ENCODE data around the gene FHAD1. TPM values are rescaled to one million over a fixed set of nuclear protein-coding genes. Genes with fewer than 3 reads are reported as not detected.

FHAD1 gene
- total RNA-seq = 1.6 and 1.7 TPM in 2 replicates
- long read RNA-seq, partial matches to known transcripts = 0 of 2 reads
- long read RNA-seq, other reads (novel, unspliced or antisense) = 2 of 2 reads

- no peaks in the 10 kb centered on the region for H3K36me3 Mint-ChIP-seq (ENCODE audit: low read depth)
- H3K27me3 Mint-ChIP-seq (ENCODE audit: low read depth) = peaks cover 9% of the 10 kb centered on the region
- TF ChIP-seq CTCF (conservative IDR thresholded peaks at IDR 0.05) = no peak
- peak; percentile 62 for DNase-seq (ENCODE audit: low read depth, low spot score)
- H3K9me3 Mint-ChIP-seq = peaks cover 2% of the 10 kb centered on the region
- peak within 1 kb of the TSS; percentile 81 for H3K4me3 Mint-ChIP-seq
- peak within 1 kb of the TSS; percentile 89 for H3K27ac Mint-ChIP-seq (ENCODE audit: unreplicated experiment)
- H3K4me1 Mint-ChIP-seq = peaks cover 48% of the 10 kb centered on the region
Observed at GRCh38 chr1:15246960-15247614, at the start of gene FHAD1. TSS of gene FHAD1 (plus strand) at chr1:15247223. CDS start at chr1:15251785, 4,562 bp downstream.

GRCh38 chr1:15197591-15198447 is 49.2 kb upstream of the FHAD1 start:
- TF ChIP-seq CTCF (conservative IDR thresholded peaks at IDR 0.05) = no peak
- Mint-ChIP-seq H3K27ac (ENCODE audit: unreplicated experiment) (no peak overlapping the region), H3K4me1 (peaks cover 28% of the 10 kb centered on the region), H3K36me3 (ENCODE audit: low read depth) (no peaks in the 10 kb centered on the region), H3K9me3 (no peaks in the 10 kb centered on the region), H3K27me3 (ENCODE audit: low read depth) (no peaks in the 10 kb centered on the region), H3K4me3 (no peak overlapping the region)
- no peak for DNase-seq (ENCODE audit: low read depth, low spot score)

GRCh38 chr1:15198684-15199083 is 48.3 kb upstream of the FHAD1 start:
- Mint-ChIP-seq H3K27me3 (ENCODE audit: low read depth) (no peaks in the 10 kb centered on the region), H3K27ac (ENCODE audit: unreplicated experiment) (no peak overlapping the region), H3K9me3 (no peaks in the 10 kb centered on the region), H3K4me1 (peaks cover 35% of the 10 kb centered on the region), H3K4me3 (no peak overlapping the region), H3K36me3 (ENCODE audit: low read depth) (no peaks in the 10 kb centered on the region)
- DNase-seq (ENCODE audit: low read depth, low spot score) = no peak
- no peak for TF ChIP-seq CTCF (conservative IDR thresholded peaks at IDR 0.05)

- Mint-ChIP-seq H3K27ac (ENCODE audit: unreplicated experiment) (no peak overlapping the region), H3K27me3 (ENCODE audit: low read depth) (no peaks in the 10 kb centered on the region)
- DNase-seq (ENCODE audit: low read depth, low spot score) = no peak
Observed at GRCh38 chr1:15201221-15201620, 45.8 kb upstream of the FHAD1 start.

More at GRCh38 chr1:15201221-15201620, 45.8 kb upstream of the FHAD1 start:
- Mint-ChIP-seq H3K4me1 (peaks cover 51% of the 10 kb centered on the region), H3K36me3 (ENCODE audit: low read depth) (no peaks in the 10 kb centered on the region), H3K4me3 (no peak overlapping the region), H3K9me3 (no peaks in the 10 kb centered on the region)
- no peak for TF ChIP-seq CTCF (conservative IDR thresholded peaks at IDR 0.05)
